SW480 (cell line): ENCODE measurements around the gene CTRB1.
"Not testable (repeated sequence)": the region's sequence is repeated elsewhere in the genome, so short reads cannot be mapped to it uniquely, and the experiment has no call there.

ENCODE experiments used
- DNase-seq: peaks from one replicate; pipeline ENCODE4 v3.0.0-alpha.2; 2016; ENCODE audit warnings: low spot score

The CTRB1 gene

DNA sequence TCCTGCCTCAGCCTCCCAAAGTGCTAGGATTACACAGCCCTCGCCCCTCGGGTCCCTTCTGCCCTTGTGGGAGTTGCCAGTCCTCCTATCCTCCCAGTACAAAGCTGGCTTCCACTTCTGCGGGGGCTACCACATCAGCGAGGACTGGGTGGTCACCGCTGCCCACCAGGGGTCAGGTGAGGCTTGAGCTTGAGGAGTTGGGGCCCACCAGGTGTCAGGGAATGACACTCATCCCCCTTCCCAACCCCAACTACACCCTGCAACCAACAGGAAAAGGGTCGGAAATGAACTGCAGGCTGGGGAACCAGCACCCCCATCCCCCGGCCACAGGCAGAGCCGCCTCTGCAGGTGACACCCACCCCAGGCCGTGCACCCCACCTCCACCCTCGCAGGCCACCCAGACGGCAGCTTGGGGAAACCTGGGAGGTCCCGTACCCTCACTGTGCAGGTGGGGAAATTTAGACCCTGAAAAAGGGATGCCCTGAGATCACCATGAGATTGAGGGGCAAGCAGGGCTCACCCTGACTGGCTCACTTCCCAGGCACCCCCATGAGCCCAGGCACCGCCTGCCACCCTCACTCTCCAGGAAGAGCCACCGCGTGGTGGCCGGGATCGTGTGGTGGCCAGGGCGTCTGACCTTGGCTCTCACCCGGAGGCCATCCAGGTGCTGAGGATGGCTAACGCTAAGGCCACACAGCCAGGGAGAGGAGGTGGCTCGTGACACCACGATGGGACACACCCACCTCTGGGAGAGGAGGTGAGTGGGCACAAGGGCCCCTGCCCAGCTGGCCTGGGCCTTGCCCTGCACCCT is 8.0 kb downstream of the CTRB1 start:
- DNase-seq = no peak

- DNase-seq = no peak
These were observed 8.8 kb downstream of the CTRB1 start for GRCh38 chr16:75227361-75228142.

DNA sequence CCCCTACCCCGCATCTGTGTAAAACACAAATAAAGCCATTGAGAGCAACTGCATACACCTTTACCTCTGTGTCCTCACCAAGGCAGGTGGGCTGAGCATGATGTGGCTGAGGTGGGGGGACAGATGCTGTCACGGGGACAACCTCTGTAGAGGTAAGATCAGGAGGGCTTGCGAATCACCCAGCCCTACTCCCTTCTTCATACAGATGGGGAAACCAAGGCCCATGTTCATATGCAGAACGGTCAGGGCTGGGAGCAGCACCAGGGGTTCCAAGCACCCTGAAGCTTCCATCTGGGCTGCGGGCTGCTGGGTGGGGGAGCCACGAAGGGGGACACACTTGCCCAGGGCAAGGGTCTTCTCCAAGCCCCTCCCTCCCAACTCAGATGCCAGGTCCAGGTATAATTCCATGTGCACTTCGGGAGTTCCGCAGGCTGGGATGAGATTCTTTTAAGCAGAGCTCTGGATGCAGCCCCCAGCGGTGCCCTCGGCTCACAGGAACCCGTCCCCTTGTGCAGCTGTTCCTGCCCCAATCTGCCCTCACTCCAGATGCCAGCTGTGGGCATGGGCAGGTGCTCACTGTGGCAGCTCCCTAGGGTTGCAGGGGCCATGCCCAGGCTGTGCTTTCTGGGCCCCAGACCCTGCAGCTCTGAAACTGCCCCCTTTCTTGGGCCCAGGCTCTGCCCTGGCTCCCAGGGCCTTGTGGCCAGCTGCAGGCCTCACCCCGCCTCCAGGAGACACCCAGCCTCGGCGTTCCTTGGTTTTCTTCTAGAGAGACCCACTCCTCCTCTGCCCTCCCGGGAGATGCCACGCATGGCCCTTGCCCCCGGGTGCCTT is 9.6 kb downstream of the CTRB1 start:
- DNase-seq = no peak

DNA sequence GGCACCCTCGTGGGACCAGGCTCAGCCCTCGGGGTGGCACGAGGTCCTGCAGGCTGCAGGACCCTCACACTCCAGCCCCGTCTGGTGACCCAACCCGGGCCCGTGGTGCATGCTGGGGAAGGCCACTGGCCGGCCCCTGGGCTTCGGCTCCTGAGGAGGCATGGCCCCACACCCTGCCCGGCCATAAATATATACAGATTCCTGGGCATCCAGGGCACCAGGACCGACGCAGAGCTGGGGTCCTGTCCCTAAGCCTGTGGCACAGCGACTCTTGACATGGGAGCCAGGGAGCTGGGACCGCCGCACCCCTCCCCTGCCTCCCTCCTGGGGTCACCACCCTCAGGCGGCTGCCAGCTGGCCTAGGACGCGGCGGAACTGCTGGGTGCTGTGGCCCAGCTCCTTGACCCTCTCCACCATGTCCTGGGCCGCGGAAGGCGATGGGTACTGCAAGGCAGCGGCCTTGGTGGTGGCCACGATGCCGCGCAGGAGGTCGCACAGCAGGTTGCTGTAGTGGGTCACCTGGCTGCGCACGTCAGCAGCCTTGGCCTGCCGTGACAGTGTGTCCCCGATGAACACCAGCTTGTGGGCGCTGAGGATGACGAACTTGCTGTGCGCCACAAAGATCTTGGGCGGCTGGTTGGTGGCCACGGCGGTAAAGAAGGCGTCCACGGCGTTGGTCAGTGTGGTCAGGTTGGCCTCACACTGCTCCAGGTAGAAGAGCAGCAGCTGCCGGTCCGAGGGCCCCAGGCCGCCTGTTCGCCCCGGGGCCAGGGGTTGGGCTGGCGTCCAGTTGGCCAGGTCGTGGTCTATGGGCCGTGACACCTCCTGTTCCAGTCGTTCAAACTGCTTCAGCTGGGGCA is 10.6 kb downstream of the CTRB1 start:
- no peak for DNase-seq

DNA sequence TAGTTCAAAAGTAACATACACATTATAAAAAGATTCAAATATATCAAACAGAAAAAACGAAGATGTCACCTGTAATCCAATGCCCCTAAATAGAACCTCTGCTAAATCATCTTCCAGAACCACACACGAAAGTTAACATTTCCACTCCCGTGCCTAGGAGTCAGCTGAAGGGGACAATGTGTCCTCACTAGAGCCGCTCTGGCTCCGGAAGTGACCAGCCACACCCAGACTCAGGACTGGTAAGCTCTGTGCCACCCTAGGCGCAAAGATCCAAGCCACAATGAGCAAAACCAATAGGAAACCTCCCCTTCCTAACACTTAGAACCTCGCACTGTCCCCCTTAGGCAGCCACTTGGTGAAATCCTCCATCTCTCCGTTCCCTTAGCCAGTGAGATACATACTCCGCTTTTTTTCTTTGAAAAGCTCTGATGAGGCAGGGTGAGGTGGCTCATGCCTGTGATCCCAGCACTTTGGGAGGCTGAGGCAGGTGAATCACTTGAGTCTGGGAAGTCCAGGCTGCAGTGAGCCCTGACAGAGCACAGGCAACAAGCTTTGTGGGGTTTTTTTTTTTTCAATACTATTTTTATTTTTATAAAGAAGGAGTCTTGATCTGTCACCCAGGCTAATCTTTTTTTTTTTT is 11.8 kb downstream of the CTRB1 start:
- DNase-seq = no peak

- DNase-seq = no peak
These were observed 12.8 kb downstream of the CTRB1 start for GRCh38 chr16:75231570-75231969.

- no peak for DNase-seq
These were observed 14.8 kb downstream of the CTRB1 start for GRCh38 chr16:75233611-75233938.

GRCh38 chr16:75234856-75235696 is 16.3 kb downstream of the CTRB1 start:
- DNase-seq = no peak

DNA sequence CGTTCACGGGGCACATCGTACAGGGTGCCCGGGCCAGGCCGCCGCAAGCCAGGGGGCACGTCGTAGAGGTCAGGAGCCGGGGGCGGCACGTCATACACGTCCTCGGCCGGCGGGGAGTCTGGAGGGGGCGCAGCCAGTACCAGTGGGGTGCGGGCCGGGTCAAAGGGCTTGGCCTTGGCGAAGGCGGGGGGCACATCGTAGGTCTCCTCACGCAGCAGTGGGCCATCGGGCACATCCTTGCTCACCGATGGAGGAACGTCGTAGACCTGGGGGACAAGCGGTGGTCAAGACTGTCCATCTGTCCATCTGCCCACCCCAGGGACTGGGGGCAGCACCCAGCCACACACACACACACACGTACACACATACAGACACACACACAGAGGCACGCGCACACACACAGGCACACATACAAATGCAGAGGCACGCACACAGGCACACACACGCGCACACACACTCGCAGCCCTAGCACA is 17.0 kb downstream of the CTRB1 start:
- no peak for DNase-seq

DNA sequence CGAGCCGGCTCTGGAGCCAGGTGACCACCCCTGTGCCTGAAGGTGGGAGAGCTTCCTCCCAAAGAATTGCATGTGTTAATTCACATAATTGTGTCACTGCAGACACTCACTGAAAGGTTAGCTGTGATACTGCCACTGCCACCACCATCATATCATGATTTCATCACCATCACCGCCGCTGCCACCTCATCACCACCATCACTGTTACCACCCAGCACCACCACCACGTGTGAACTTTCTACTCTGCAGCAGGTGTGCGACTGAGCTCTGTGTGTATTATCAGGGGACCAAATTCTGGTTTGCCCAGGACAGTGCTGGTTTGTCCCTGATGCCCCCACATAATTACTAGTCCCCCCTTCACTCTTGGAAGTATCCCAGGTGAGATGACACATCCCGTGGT is 17.4 kb downstream of the CTRB1 start:
- DNase-seq = no peak

GRCh38 chr16:75236736-75237397 is 18.1 kb downstream of the CTRB1 start:
- DNase-seq = no peak

DNA sequence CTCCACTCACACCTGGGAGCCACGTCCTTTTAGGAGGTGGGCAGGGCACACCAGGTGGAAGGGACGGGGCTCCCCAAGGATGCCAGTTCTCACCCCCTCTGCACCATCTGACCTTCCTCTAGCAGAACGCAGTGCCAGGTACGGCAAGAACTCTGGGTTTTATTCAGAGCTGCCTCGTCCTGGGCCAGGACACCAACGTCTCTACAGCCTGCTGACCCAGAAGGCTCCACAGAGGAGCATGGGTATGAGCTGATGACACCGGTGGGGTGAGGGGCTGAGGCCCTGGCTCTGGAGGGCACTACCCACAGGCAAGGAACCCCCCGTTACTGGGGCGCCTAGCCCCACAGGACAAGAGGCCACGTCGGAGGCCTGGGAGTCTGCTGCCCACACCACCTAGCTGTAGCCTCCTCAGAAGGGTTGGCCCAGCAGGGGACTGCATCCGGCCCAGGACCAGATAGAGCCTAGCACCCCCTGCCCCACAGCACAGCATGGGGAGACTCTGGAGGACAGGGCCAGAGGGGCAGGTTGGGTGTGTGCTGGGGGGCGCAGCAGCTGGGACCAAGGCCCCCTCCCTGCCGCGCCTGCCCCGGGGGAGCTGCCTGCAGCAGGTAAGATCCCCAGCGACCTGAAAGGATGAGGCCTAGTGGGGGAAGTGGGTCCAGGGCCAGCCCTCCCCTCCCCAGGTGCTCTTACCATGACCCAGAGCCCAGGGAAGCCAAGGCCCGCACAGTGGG is 18.8 kb downstream of the CTRB1 start:
- DNase-seq = no peak

- DNase-seq = no peak
These were observed 19.5 kb downstream of the CTRB1 start for GRCh38 chr16:75238132-75238852.

- DNase-seq = no peak
These were observed 20.2 kb downstream of the CTRB1 start for GRCh38 chr16:75238853-75239541.

- no peak for DNase-seq
These were observed 20.8 kb downstream of the CTRB1 start for GRCh38 chr16:75239542-75240122.

DNA sequence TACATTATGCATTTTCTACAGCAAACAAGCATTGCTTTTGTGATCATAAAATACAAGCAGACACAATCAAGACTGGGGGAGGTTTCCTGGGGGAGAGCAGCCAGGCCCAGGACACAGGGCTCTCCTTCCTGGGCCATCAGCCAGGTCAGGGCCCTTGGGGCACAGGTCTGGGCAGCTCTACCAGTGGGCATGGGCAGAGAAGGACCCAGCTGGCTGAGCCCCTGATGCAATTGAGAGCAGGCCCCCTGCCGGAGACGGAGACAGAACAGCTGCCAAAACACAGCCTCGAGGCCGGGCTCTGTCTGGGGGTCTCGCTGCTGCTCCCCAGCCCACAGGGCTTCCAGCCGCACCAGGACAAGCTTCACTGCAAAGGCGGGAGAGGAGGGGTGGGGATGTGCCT is 21.8 kb downstream of the CTRB1 start:
- DNase-seq = not testable (repeated sequence)

DNA sequence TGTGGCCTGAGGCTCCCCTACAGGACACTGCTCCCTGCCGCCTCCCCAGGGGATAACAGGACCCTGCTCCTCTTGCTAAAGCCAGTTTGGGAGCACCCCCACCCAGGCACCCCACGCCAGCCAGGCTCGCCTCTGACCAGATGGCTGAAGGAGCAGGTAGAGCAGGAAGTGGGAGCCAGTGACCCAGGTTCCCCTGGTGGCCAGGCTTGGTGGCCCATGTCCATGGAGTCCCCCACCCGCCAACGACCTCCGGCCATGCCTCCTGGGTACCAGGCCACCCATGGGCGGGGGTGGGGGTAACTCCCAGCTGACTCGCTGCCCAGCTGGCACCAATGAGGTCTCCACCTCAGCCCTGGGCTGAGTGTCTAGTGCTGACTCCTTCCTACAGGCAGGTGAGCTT is 22.6 kb downstream of the CTRB1 start:
- DNase-seq = no peak
